ENCODE results near the gene IDH3B.

DNA sequence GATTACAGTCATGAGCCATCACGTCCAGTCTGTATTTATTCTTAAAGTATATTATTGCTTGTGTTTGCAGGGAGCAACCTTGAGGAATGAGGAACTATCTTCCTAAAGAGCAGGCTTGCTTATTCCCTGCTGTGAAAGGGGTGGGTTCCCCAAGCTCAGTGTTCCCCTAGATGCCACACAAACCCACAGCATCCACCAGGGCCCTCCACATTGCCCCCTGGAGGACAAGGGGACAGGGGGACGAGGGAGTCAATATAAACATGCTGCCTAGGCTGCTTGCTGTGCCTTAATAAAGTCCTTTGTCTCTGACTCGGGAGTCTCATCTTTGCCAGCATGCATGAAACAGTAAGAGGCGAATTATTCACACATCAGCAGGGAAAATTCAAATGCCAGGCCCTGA lies 8.0 kb upstream of the IDH3B start:
- TF ChIP-seq, protein P1, sequence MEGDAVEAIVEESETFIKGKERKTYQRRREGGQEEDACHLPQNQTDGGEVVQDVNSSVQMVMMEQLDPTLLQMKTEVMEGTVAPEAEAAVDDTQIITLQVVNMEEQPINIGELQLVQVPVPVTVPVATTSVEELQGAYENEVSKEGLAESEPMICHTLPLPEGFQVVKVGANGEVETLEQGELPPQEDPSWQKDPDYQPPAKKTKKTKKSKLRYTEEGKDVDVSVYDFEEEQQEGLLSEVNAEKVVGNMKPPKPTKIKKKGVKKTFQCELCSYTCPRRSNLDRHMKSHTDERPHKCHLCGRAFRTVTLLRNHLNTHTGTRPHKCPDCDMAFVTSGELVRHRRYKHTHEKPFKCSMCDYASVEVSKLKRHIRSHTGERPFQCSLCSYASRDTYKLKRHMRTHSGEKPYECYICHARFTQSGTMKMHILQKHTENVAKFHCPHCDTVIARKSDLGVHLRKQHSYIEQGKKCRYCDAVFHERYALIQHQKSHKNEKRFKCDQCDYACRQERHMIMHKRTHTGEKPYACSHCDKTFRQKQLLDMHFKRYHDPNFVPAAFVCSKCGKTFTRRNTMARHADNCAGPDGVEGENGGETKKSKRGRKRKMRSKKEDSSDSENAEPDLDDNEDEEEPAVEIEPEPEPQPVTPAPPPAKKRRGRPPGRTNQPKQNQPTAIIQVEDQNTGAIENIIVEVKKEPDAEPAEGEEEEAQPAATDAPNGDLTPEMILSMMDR (IDR thresholded peaks at IDR 0.05; ENCODE audit: low read length): peak; percentile 26; the same call in 1 of the 2 replicates
- TF ChIP-seq EZH2 (optimal IDR thresholded peaks at IDR 0.05; ENCODE audit: low read depth, low read length) (no peak), EZH2phosphoT487 (IDR thresholded peaks at IDR 0.05; ENCODE audit: low read length) (no peak)

All from MM.1S (cell line).